Tibial artery (tissue), 4 donors: ENCODE results near the gene IFT74.

Experiments
- DNase-seq, 2 donors: peaks; one replicate each; pipeline ENCODE4 v3.0.0-alpha.2; 2019
- H3K27ac ChIP-seq, 2 donors: fragments of 200-600 bp; sonication (generic) in 1 of 2; 1 replicate in 1 of 2; 2 replicates in 1 of 2; pipeline ENCODE4 v1.5.1; 2018 to 2019; ENCODE audit warnings: mild to moderate bottlenecking in 1 of 2
- H3K27me3 ChIP-seq, 2 donors: fragments of 200-600 bp; sonication (generic) in 1 of 2; one replicate each; pipeline versions ENCODE4 v1.5.1 to v1.6.0; 2016 to 2019
- H3K36me3 ChIP-seq, 3 donors: fragments of 200-600 bp; sonication (generic) in 2 of 3; one replicate each; pipeline ENCODE4 v1.5.1; 2016 to 2019; ENCODE audit warnings: mild to moderate bottlenecking in 2 of 3
- H3K4me1 ChIP-seq, 4 donors: fragments of 200-600 bp; sonication (generic) in 2 of 4; 1 replicate in 3 of 4; 2 replicates in 1 of 4; pipeline ENCODE4 v1.5.1; 2016 to 2019
- H3K4me3 ChIP-seq, 2 donors: fragments of 200-600 bp; sonication (generic) in 1 of 2; 1 replicate in 1 of 2; 2 replicates in 1 of 2; pipeline ENCODE4 v1.5.1; 2018 to 2019; ENCODE audit warnings: mild to moderate bottlenecking in 2 of 2
- H3K9me3 ChIP-seq, 3 donors: fragments of 200-600 bp; sonication (generic) in 1 of 3; one replicate each; pipeline ENCODE4 v1.5.1; 2016 to 2019
- CTCF ChIP-seq, 2 experiments: fragments of 200-600 bp in 1 of 2; fragments of 450-650 bp in 1 of 2; IDR thresholded peaks; one replicate each; pipeline ENCODE4 v1.5.1; 2017 to 2019; ENCODE audit warnings: antibody characterized with exemption in 2 of 2, mild to moderate bottlenecking in 1 of 2, moderate library complexity in 1 of 2
- intact Hi-C: fragments of 100-400 bp; cut with DNase I; formaldehyde crosslinking; loops from one replicate; pipeline ENCODE4 v1.15.0; 2023; ENCODE audit warnings: low total_unique reads

The IFT74 gene

GRCh38 chr9:26935847-26936246 is 20.4 kb upstream of the IFT74 start:
- intact Hi-C loops, result no loop called here
- Histone ChIP-seq H3K36me3 (peaks cover 0 to 24% (median 4%) of the 10 kb centered on the region in 3 donors), H3K27ac (no peak overlapping the region), H3K4me3 (no peak overlapping the region), H3K9me3 (no peaks in the 10 kb centered on the region), H3K4me1 (peaks cover 0 to 7% (median 0%) of the 10 kb centered on the region in 4 donors), H3K27me3 (no peaks in the 10 kb centered on the region)
- DNase-seq, result no peak
- no peak for TF ChIP-seq CTCF (IDR thresholded peaks at IDR 0.05)

- no peaks in the 10 kb centered on the region for H3K27me3 ChIP-seq
- intact Hi-C loops, result no loop called here
- H3K4me1 ChIP-seq, result peaks cover 0 to 11% (median 5%) of the 10 kb centered on the region in 4 donors
- no peaks in the 10 kb centered on the region for H3K9me3 ChIP-seq
- peaks cover 0 to 10% (median 4%) of the 10 kb centered on the region in 3 donors for H3K36me3 ChIP-seq
- no peak for DNase-seq
- no peak for TF ChIP-seq CTCF (IDR thresholded peaks at IDR 0.05)
- no peak overlapping the region for H3K27ac ChIP-seq
- H3K4me3 ChIP-seq, result no peak overlapping the region
Measured at GRCh38 chr9:26937816-26938371, 18.3 kb upstream of the IFT74 start.

- H3K4me3 ChIP-seq, result no peak overlapping the region
- TF ChIP-seq CTCF (IDR thresholded peaks at IDR 0.05), result no peak
- intact Hi-C loops, result no loop called here
- H3K9me3 ChIP-seq, result no peaks in the 10 kb centered on the region
- no peaks in the 10 kb centered on the region for H3K27me3 ChIP-seq
- peaks cover 0 to 20% (median 17%) of the 10 kb centered on the region in 4 donors for H3K4me1 ChIP-seq
- no peaks in the 10 kb centered on the region for H3K36me3 ChIP-seq
- no peak for DNase-seq
- H3K27ac ChIP-seq, result no peak overlapping the region
Measured at GRCh38 chr9:26939955-26940711, 16.1 kb upstream of the IFT74 start.

GRCh38 chr9:26940779-26941178 is 15.4 kb upstream of the IFT74 start:
- no peaks in the 10 kb centered on the region for H3K9me3 ChIP-seq
- no peak for DNase-seq
- H3K27ac ChIP-seq, result no peak overlapping the region
- no peak for TF ChIP-seq CTCF (IDR thresholded peaks at IDR 0.05)
- no peaks in the 10 kb centered on the region for H3K36me3 ChIP-seq
- H3K27me3 ChIP-seq, result no peaks in the 10 kb centered on the region
- H3K4me1 ChIP-seq, result peaks cover 0 to 27% (median 23%) of the 10 kb centered on the region in 4 donors
- H3K4me3 ChIP-seq, result no peak overlapping the region
- intact Hi-C loops, result no loop called here

GRCh38 chr9:26945591-26945990 is 10.6 kb upstream of the IFT74 start:
- no peaks in the 10 kb centered on the region for H3K9me3 ChIP-seq
- DNase-seq, result no peak
- intact Hi-C loops, result no loop called here
- H3K36me3 ChIP-seq, result no peaks in the 10 kb centered on the region
- peak overlapping the region in 1 of 2 donors; percentile 99 for H3K27ac ChIP-seq
- TF ChIP-seq CTCF (IDR thresholded peaks at IDR 0.05), result no peak
- peaks cover 0 to 32% (median 30%) of the 10 kb centered on the region in 4 donors for H3K4me1 ChIP-seq
- H3K27me3 ChIP-seq, result no peaks in the 10 kb centered on the region
- peak overlapping the region; percentile 92 to 97 for H3K4me3 ChIP-seq
